Measurements from ENCODE around the gene SIRPD.

SIRPD gene

GRCh38 chr20:1494436-1494835, 63.1 kb downstream of the SIRPD start:
- DNase-seq (ENCODE audit: low spot score) = no peak

GRCh38 chr20:1493536-1493935, 64.0 kb downstream of the SIRPD start:
- no peak for DNase-seq (ENCODE audit: low spot score)

- DNase-seq (ENCODE audit: low spot score) = no peak
Observed at GRCh38 chr20:1491860-1492642, 65.5 kb downstream of the SIRPD start.

- peak; percentile 33 for DNase-seq (ENCODE audit: low spot score)
Observed at GRCh38 chr20:1491281-1491840, 66.1 kb downstream of the SIRPD start, which contains the start of gene SIRPB2. Gene SIRPB2, minus strand, starts transcription at chr20:1491420. Its CDS starts 61 bp downstream, at chr20:1491359.

- DNase-seq (ENCODE audit: low spot score) = no peak
Observed at GRCh38 chr20:1490643-1491195, 66.8 kb downstream of the SIRPD start.

- DNase-seq (ENCODE audit: low spot score) = no peak
Observed at GRCh38 chr20:1489764-1490436, 67.6 kb downstream of the SIRPD start.

- DNase-seq (ENCODE audit: low spot score) = no peak
Observed at GRCh38 chr20:1489325-1489724, 68.2 kb downstream of the SIRPD start.

- no peak for DNase-seq (ENCODE audit: low spot score)
Observed at GRCh38 chr20:1486566-1486965, 70.9 kb downstream of the SIRPD start.

- no peak for DNase-seq (ENCODE audit: low spot score)
Observed at GRCh38 chr20:1484438-1485116, 72.9 kb downstream of the SIRPD start.
